Body of pancreas (tissue), 4 donors: ENCODE data around the gene NTF3. TPM values are rescaled to one million over a fixed set of nuclear protein-coding genes. Genes with fewer than 3 reads are reported as not detected.

Source experiments
- ATAC-seq: fragments of 150-250 bp; one replicate; pipeline ENCODE4 v1.9.1; 2016
- DNase-seq, 4 donors: peaks; one replicate each; pipeline ENCODE4 v3.0.0-alpha.2; 2019
- H3K27ac ChIP-seq, 4 donors: fragments of 200-600 bp; sonication (generic); 1 replicate in 3 of 4; 2 replicates in 1 of 4; pipeline versions ENCODE4 v1.5.1 to v1.6.1; 2016 to 2019; ENCODE audit warnings: mild to moderate bottlenecking in 1 of 4, mixed read lengths in 1 of 4, moderate library complexity in 1 of 4
- H3K27me3 ChIP-seq, 2 donors: fragments of 200-600 bp; sonication (generic); one replicate each; pipeline ENCODE4 v1.6.0; 2016; ENCODE audit warnings: mild to moderate bottlenecking in 1 of 2
- H3K36me3 ChIP-seq, 2 donors: fragments of 200-600 bp; sonication (generic); replicated peaks in 1 of 2; 2 replicates each; pipeline ENCODE4 v1.5.1; 2016; ENCODE audit warnings: low read depth in 2 of 2; ENCODE audit not compliant: insufficient read depth in 1 of 2
- H3K4me1 ChIP-seq: fragments of 200-600 bp; sonication (generic); one replicate; pipeline ENCODE4 v1.6.0; 2016
- H3K4me3 ChIP-seq, 2 donors: fragments of 200-600 bp; sonication (generic); 1 replicate in 1 of 2; 2 replicates in 1 of 2; pipeline ENCODE4 v1.5.1; 2016 to 2019
- H3K9me3 ChIP-seq, 3 donors: fragments of 200-600 bp; sonication (generic); 1 replicate in 2 of 3; 2 replicates in 1 of 3; pipeline ENCODE4 v1.5.1; 2016
- CTCF ChIP-seq, 7 experiments: fragments of 450-650 bp in 4 of 7; fragments of 200-600 bp in 3 of 7; sonication (generic) in 3 of 7; IDR thresholded peaks; one replicate each; pipeline ENCODE4 v1.5.1; 2016 to 2019; ENCODE audit warnings: antibody characterized with exemption in 7 of 7
- POLR2A ChIP-seq, 3 donors: fragments of 450-650 bp; IDR thresholded peaks; one replicate each; pipeline ENCODE4 v1.6.1; 2016; ENCODE audit warnings: antibody characterized with exemption in 3 of 3, mild to moderate bottlenecking in 2 of 3
- WGBS, 2 donors: methylation state at CpG; one replicate each; pipeline ENCODE4 v1.1.5; 2017; 5-methylcytosine and 5-hydroxymethylcytosine counted together
- intact Hi-C: fragments of 100-400 bp; cut with DNase I; formaldehyde crosslinking; loops from one replicate; pipeline ENCODE4 v1.15.1; 2023
- total RNA-seq, 2 donors: library from RNA; depleted of rRNA; stranded (reverse); fragments of >200 nt; gene quantifications; one replicate each; pipeline ENCODE4 v1.1.0, GENCODE V29; 2016

The NTF3 gene
- total RNA-seq, 2 donors from 2014 or later = not detected

GRCh38 chr12:5391653-5392052 lies 40.3 kb upstream of the NTF3 start:
- TF ChIP-seq POLR2A (IDR thresholded peaks at IDR 0.05) (no peak), CTCF (IDR thresholded peaks at IDR 0.05) (no peak)
- no peaks in the 10 kb centered on the region for H3K36me3 ChIP-seq
- DNase-seq (no peak), ATAC-seq (no peak)
- intact Hi-C loops = no loop called here
- no peak overlapping the region for H3K27ac ChIP-seq
- no peaks in the 10 kb centered on the region for H3K9me3 ChIP-seq
- no peak overlapping the region for H3K4me3 ChIP-seq
- H3K27me3 ChIP-seq = no peaks in the 10 kb centered on the region
- H3K4me1 ChIP-seq = no peaks in the 10 kb centered on the region
- WGBS, 2 donors = 21 to 26% methylated on average over 2 of the region's 2 CpGs

- no peak for ATAC-seq
- TF ChIP-seq CTCF (IDR thresholded peaks at IDR 0.05) (no peak), POLR2A (IDR thresholded peaks at IDR 0.05) (no peak)
- WGBS, 2 donors = 62 to 68% methylated on average over 5 of the region's 5 CpGs
These were observed 38.9 kb upstream of the NTF3 start for GRCh38 chr12:5392961-5393360.

GRCh38 chr12:5395443-5396271 lies 36.3 kb upstream of the NTF3 start:
- Histone ChIP-seq H3K9me3 (no peaks in the 10 kb centered on the region), H3K4me1 (no peaks in the 10 kb centered on the region), H3K36me3 (no peaks in the 10 kb centered on the region), H3K4me3 (no peak overlapping the region), H3K27ac (no peak overlapping the region), H3K27me3 (no peaks in the 10 kb centered on the region)
- intact Hi-C loops = no loop called here
- no peak for ATAC-seq
- DNase-seq = no peak
- WGBS, 2 donors = 14 to 16% methylated on average over 13 of the region's 13 CpGs
- no peak for TF ChIP-seq CTCF (IDR thresholded peaks at IDR 0.05)
- TF ChIP-seq POLR2A (IDR thresholded peaks at IDR 0.05) = no peak

More at GRCh38 chr12:5392961-5393360, 38.9 kb upstream of the NTF3 start:
- intact Hi-C loops = no loop called here
- Histone ChIP-seq H3K36me3 (no peaks in the 10 kb centered on the region), H3K9me3 (no peaks in the 10 kb centered on the region), H3K4me1 (no peaks in the 10 kb centered on the region), H3K27me3 (no peaks in the 10 kb centered on the region), H3K4me3 (no peak overlapping the region), H3K27ac (no peak overlapping the region)
- DNase-seq = no peak

- H3K9me3 ChIP-seq = no peaks in the 10 kb centered on the region
- H3K4me3 ChIP-seq = no peak overlapping the region
- H3K27me3 ChIP-seq = no peaks in the 10 kb centered on the region
- TF ChIP-seq CTCF (IDR thresholded peaks at IDR 0.05) (no peak), POLR2A (IDR thresholded peaks at IDR 0.05) (no peak)
- H3K27ac ChIP-seq = no peak overlapping the region
- no peaks in the 10 kb centered on the region for H3K4me1 ChIP-seq
- no peak for DNase-seq
- ATAC-seq = no peak
- intact Hi-C loops = no loop called here
- no peaks in the 10 kb centered on the region for H3K36me3 ChIP-seq
- 54 to 89% methylated on average over 1 of the region's 1 CpG for WGBS, 2 donors
These were observed 35.4 kb upstream of the NTF3 start for GRCh38 chr12:5396541-5396940.

GRCh38 chr12:5399266-5399665 lies 32.6 kb upstream of the NTF3 start:
- intact Hi-C loops = no loop called here
- Histone ChIP-seq H3K36me3 (no peaks in the 10 kb centered on the region), H3K4me1 (no peaks in the 10 kb centered on the region), H3K9me3 (no peaks in the 10 kb centered on the region), H3K27me3 (no peaks in the 10 kb centered on the region), H3K4me3 (no peak overlapping the region), H3K27ac (no peak overlapping the region)
- TF ChIP-seq POLR2A (IDR thresholded peaks at IDR 0.05) = no peak
- no peak for TF ChIP-seq CTCF (IDR thresholded peaks at IDR 0.05)
- DNase-seq (no peak), ATAC-seq (no peak)
- 70 to 73% methylated on average over 2 of the region's 2 CpGs for WGBS, 2 donors
